NB4 (cell line): Measurements from ENCODE around the gene GLB1L.

ENCODE experiments used
- CTCF ChIP-seq: IDR thresholded peaks from one replicate; pipeline ENCODE4 v1.5.1; 2012; ENCODE audit warnings: low read depth, low read length
- MAX ChIP-seq: IDR thresholded peaks from 2 replicates; pipeline ENCODE4 v1.6.1; 2011; ENCODE audit warnings: low read depth, low read length
- MYC ChIP-seq: IDR thresholded peaks from 2 replicates; pipeline ENCODE4 v1.6.1; 2011; ENCODE audit warnings: low read depth, low read length
- POLR2A ChIP-seq: IDR thresholded peaks from 2 replicates; pipeline ENCODE4 v1.6.1; 2011; ENCODE audit warnings: mild to moderate bottlenecking; ENCODE audit not compliant: insufficient read length; ENCODE audit errors: extremely low read depth

- TF ChIP-seq CTCF (no peak), MAX (no peak), POLR2A (no peak), MYC (no peak)
These were observed 48.5 kb upstream of the GLB1L start for GRCh38 chr2:219293736-219294231.
